HTR-8/SVneo (cell line): ENCODE measurements around the gene EPC1.
"Not testable (repeated sequence)": the region's sequence is repeated elsewhere in the genome, so short reads cannot be mapped to it uniquely, and the experiment has no call there.

Source experiments
- DNase-seq: peaks from one replicate; pipeline ENCODE4 v3.0.0; 2011; ENCODE audit warnings: low spot score, mixed read lengths; ENCODE audit not compliant: insufficient read length
- FAIRE-seq: peaks from 2 replicates; lab custom pipeline; 2011; peaks lifted over from hg19 to GRCh38; lab: Jason Lieb, UNC

The EPC1 gene

GRCh38 chr10:32373496-32373895 is 26.5 kb upstream of the EPC1 start:
- DNase-seq (no peak), FAIRE-seq (no peak)

GRCh38 chr10:32373031-32373430 is 26.1 kb upstream of the EPC1 start:
- DNase-seq (no peak), FAIRE-seq (no peak)

- FAIRE-seq (no peak), DNase-seq (no peak)
These were observed 25.3 kb upstream of the EPC1 start for GRCh38 chr10:32372000-32372875.

GRCh38 chr10:32371101-32371500 is 24.1 kb upstream of the EPC1 start:
- DNase-seq (no peak), FAIRE-seq (no peak)

GRCh38 chr10:32367793-32368453 is 21.0 kb upstream of the EPC1 start:
- DNase-seq (peak; percentile 56), FAIRE-seq (no peak)

GRCh38 chr10:32366588-32366987 is 19.6 kb upstream of the EPC1 start:
- no peak for FAIRE-seq
- DNase-seq, result no peak

GRCh38 chr10:32366111-32366510 is 19.2 kb upstream of the EPC1 start:
- DNase-seq (no peak), FAIRE-seq (no peak)

GRCh38 chr10:32365404-32365803 is 18.4 kb upstream of the EPC1 start:
- not testable (repeated sequence) for FAIRE-seq, DNase-seq

- no peak for DNase-seq
- FAIRE-seq, result peak; percentile 4
These were observed 15.6 kb upstream of the EPC1 start for GRCh38 chr10:32362571-32362970.

- no peak for DNase-seq
- FAIRE-seq, result no peak
These were observed 13.9 kb upstream of the EPC1 start for GRCh38 chr10:32360884-32361283.

GRCh38 chr10:32360241-32360640 is 13.3 kb upstream of the EPC1 start:
- FAIRE-seq, result peak; percentile 83
- no peak for DNase-seq

- FAIRE-seq (no peak), DNase-seq (no peak)
These were observed 10.2 kb upstream of the EPC1 start for GRCh38 chr10:32357056-32357735.

GRCh38 chr10:32354690-32355089 is 7.7 kb upstream of the EPC1 start:
- DNase-seq, FAIRE-seq: not testable (repeated sequence)

GRCh38 chr10:32350811-32351350 is 3.9 kb upstream of the EPC1 start:
- DNase-seq, result no peak
- FAIRE-seq, result no peak

GRCh38 chr10:32349968-32350738 is 3.2 kb upstream of the EPC1 start:
- DNase-seq, result no peak
- no peak for FAIRE-seq

- DNase-seq (no peak), FAIRE-seq (no peak)
These were observed 2.2 kb upstream of the EPC1 start for GRCh38 chr10:32349199-32349585.

- FAIRE-seq (no peak), DNase-seq (no peak)
These were observed 1.6 kb upstream of the EPC1 start for GRCh38 chr10:32348297-32349198.

GRCh38 chr10:32347363-32348022 is 535 bp upstream of the EPC1 start:
- DNase-seq (no peak), FAIRE-seq (no peak)
